Neural progenitor cell (in vitro differentiated cells): ENCODE results near the gene GRAMD4. TPM values are rescaled to one million over a fixed set of nuclear protein-coding genes. Genes with fewer than 3 reads are reported as not detected.

Experiments used
- DNase-seq: peaks from one replicate; pipeline ENCODE4 v3.0.0-alpha.2; 2016; ENCODE audit warnings: low spot score
- H2AFZ ChIP-seq: fragments of 200-600 bp; sonication (generic); replicated peaks from 2 replicates; pipeline ENCODE4 v1.6.1; 2016; ENCODE audit warnings: antibody characterized with exemption
- H3F3A ChIP-seq: fragments of 200-600 bp; sonication (generic); 2 replicates; pipeline ENCODE4 v1.6.1; 2016; ENCODE audit warnings: antibody characterized with exemption, low read depth
- H3K27ac ChIP-seq: fragments of 200-600 bp; sonication (generic); 2 replicates; pipeline ENCODE4 v1.5.1; 2016; ENCODE audit warnings: mild to moderate bottlenecking
- H3K27me3 ChIP-seq: fragments of 200-600 bp; sonication (generic); 2 replicates; pipeline ENCODE4 v1.6.1; 2016; ENCODE audit warnings: mild to moderate bottlenecking, moderate library complexity
- H3K36me3 ChIP-seq: fragments of 200-600 bp; sonication (generic); 2 replicates; pipeline ENCODE4 v1.5.1; 2016
- H3K4me1 ChIP-seq: fragments of 200-600 bp; sonication (generic); 2 replicates; pipeline ENCODE4 v1.6.1; 2016; ENCODE audit warnings: mixed run types
- H3K4me2 ChIP-seq: fragments of 200-600 bp; sonication (generic); 2 replicates; pipeline ENCODE4 v1.6.1; 2016
- H3K4me3 ChIP-seq: fragments of 200-600 bp; sonication (generic); 2 replicates; pipeline ENCODE4 v1.5.1; 2016
- H3K79me2 ChIP-seq: fragments of 200-600 bp; sonication (generic); 2 replicates; pipeline ENCODE4 v1.6.1; 2016; ENCODE audit warnings: low read depth
- H3K9ac ChIP-seq: fragments of 200-600 bp; sonication (generic); 2 replicates; pipeline ENCODE4 v1.6.1; 2016
- H3K9me3 ChIP-seq: fragments of 200-600 bp; sonication (generic); 2 replicates; pipeline ENCODE4 v1.5.1; 2016; ENCODE audit warnings: low read depth
- H4K20me1 ChIP-seq: fragments of 200-600 bp; sonication (generic); 2 replicates; pipeline ENCODE4 v1.6.1; 2016; ENCODE audit warnings: low read depth
- H3K27ac Mint-ChIP-seq: 3 replicates; pipeline ENCODE4 v1.8.0; 2021; ENCODE audit warnings: mixed read lengths
- H3K27me3 Mint-ChIP-seq: 2 replicates; pipeline ENCODE4 v1.8.0; 2022; ENCODE audit warnings: low read depth, mild to moderate bottlenecking, inconsistent platforms, moderate library complexity, mixed read lengths; ENCODE audit not compliant: insufficient read depth
- H3K36me3 Mint-ChIP-seq: 3 replicates; pipeline ENCODE4 v1.8.0; 2021; ENCODE audit warnings: mixed read lengths
- H3K4me1 Mint-ChIP-seq: 3 replicates; pipeline ENCODE4 v1.8.0; 2021; ENCODE audit warnings: mixed read lengths
- H3K4me3 Mint-ChIP-seq: 3 replicates; pipeline ENCODE4 v1.8.0; 2021; ENCODE audit warnings: mild to moderate bottlenecking, moderate library complexity, mixed read lengths
- H3K9me3 Mint-ChIP-seq: 3 replicates; pipeline ENCODE4 v1.8.0; 2020; ENCODE audit warnings: mixed read lengths
- CTCF ChIP-seq: fragments of 200-600 bp; sonication (generic); IDR thresholded peaks from 2 replicates; pipeline ENCODE4 v1.5.1; 2017; ENCODE audit warnings: antibody characterized with exemption, mild to moderate bottlenecking
- EZH2 ChIP-seq: fragments of 200-600 bp; sonication (generic); IDR thresholded peaks from 2 replicates; pipeline ENCODE4 v1.6.1; 2017; ENCODE audit warnings: antibody characterized with exemption, mild to moderate bottlenecking, moderate library complexity
- EZH2phosphoT487 ChIP-seq: fragments of 200-600 bp; sonication (generic); IDR thresholded peaks from 2 replicates; pipeline ENCODE4 v1.6.1; 2017; ENCODE audit warnings: antibody characterized with exemption
- total RNA-seq: library from RNA; depleted of rRNA; stranded (reverse); fragments of >200 nt; gene quantifications from 2 replicates; pipeline ENCODE4 v1.2.3, GENCODE V29; 2015; ENCODE audit warnings: low replicate concordance

The GRAMD4 gene
- total RNA-seq, 1 donor from 2014 or later = 32.2 TPM

GRCh38 chr22:46652847-46653331 is 32.7 kb downstream of the GRAMD4 start:
- Histone ChIP-seq H4K20me1 (no peaks in the 10 kb centered on the region), H3K79me2 (no peaks in the 10 kb centered on the region), H3K4me2 (no peak overlapping the region), H3F3A (no peaks in the 10 kb centered on the region), H3K36me3 (no peaks in the 10 kb centered on the region), H3K27ac (no peak overlapping the region), H3K9ac (no peak overlapping the region), H3K9me3 (no peaks in the 10 kb centered on the region), H3K4me1 (peaks cover 5% of the 10 kb centered on the region), H3K27me3 (no peaks in the 10 kb centered on the region), H3K4me3 (no peak overlapping the region), H2AFZ (no peak overlapping the region)
- DNase-seq = no peak
- Mint-ChIP-seq H3K36me3 (no peaks in the 10 kb centered on the region), H3K27ac (peak overlapping the region; percentile 38), H3K27me3 (peaks cover 4% of the 10 kb centered on the region), H3K9me3 (no peaks in the 10 kb centered on the region), H3K4me1 (peaks cover 25% of the 10 kb centered on the region), H3K4me3 (no peak overlapping the region)
- TF ChIP-seq EZH2phosphoT487 (no peak), CTCF (no peak), EZH2 (no peak)

- H4K20me1 ChIP-seq = no peaks in the 10 kb centered on the region
- Mint-ChIP-seq H3K27me3 (peaks cover 4% of the 10 kb centered on the region), H3K27ac (no peak overlapping the region), H3K9me3 (no peaks in the 10 kb centered on the region), H3K4me1 (peaks cover 25% of the 10 kb centered on the region), H3K36me3 (no peaks in the 10 kb centered on the region), H3K4me3 (no peak overlapping the region)
- no peak overlapping the region for H3K27ac ChIP-seq
- no peak overlapping the region for H3K4me3 ChIP-seq
- H3K9me3 ChIP-seq = no peaks in the 10 kb centered on the region
- H3K36me3 ChIP-seq = no peaks in the 10 kb centered on the region
- H2AFZ ChIP-seq = no peak overlapping the region
- no peak overlapping the region for H3K4me2 ChIP-seq
- no peaks in the 10 kb centered on the region for H3K79me2 ChIP-seq
- no peak for DNase-seq
- TF ChIP-seq EZH2 = no peak
- no peak overlapping the region for H3K9ac ChIP-seq
- H3F3A ChIP-seq = no peaks in the 10 kb centered on the region
- H3K27me3 ChIP-seq = no peaks in the 10 kb centered on the region
- peaks cover 5% of the 10 kb centered on the region for H3K4me1 ChIP-seq
These were observed 33.4 kb downstream of the GRAMD4 start for GRCh38 chr22:46653596-46653995.

GRCh38 chr22:46654426-46654825 is 34.2 kb downstream of the GRAMD4 start:
- no peak overlapping the region for H3K27ac Mint-ChIP-seq
- no peaks in the 10 kb centered on the region for H4K20me1 ChIP-seq
- peaks cover 25% of the 10 kb centered on the region for H3K4me1 Mint-ChIP-seq

More at GRCh38 chr22:46654426-46654825, 34.2 kb downstream of the GRAMD4 start:
- Histone ChIP-seq H3K4me3 (no peak overlapping the region), H3F3A (no peaks in the 10 kb centered on the region), H3K9ac (no peak overlapping the region), H3K4me1 (peaks cover 5% of the 10 kb centered on the region), H3K36me3 (no peaks in the 10 kb centered on the region), H3K79me2 (no peaks in the 10 kb centered on the region), H3K27me3 (no peaks in the 10 kb centered on the region), H3K4me2 (no peak overlapping the region), H3K27ac (no peak overlapping the region), H2AFZ (no peak overlapping the region), H3K9me3 (no peaks in the 10 kb centered on the region)
- H3K36me3 Mint-ChIP-seq = no peaks in the 10 kb centered on the region
- DNase-seq = no peak
- TF ChIP-seq EZH2phosphoT487 = no peak
- TF ChIP-seq CTCF = no peak
- no peaks in the 10 kb centered on the region for H3K9me3 Mint-ChIP-seq
- H3K4me3 Mint-ChIP-seq = no peak overlapping the region
- H3K27me3 Mint-ChIP-seq = peaks cover 8% of the 10 kb centered on the region
